Stimulated activated CD8-positive, alpha-beta memory T cell treated with anti-CD3 and anti-CD28 coated beads, Interleukin-7, amount 100 ng/mL, for 4 hours (primary cell): ENCODE data around the gene BRINP2.
"Not testable (repeated sequence)": the region's sequence is repeated elsewhere in the genome, so short reads cannot be mapped to it uniquely, and the experiment has no call there.

Experiments
- DNase-seq, 2 donors: peaks; one replicate each; pipeline ENCODE4 v3.0.0-alpha.2; 2020; ENCODE audit warnings: low read depth in 2 of 2

The BRINP2 gene

GRCh38 chr1:177311586-177311985, 140.8 kb downstream of the BRINP2 start:
- no peak for DNase-seq

GRCh38 chr1:177315261-177315660, 144.5 kb downstream of the BRINP2 start:
- DNase-seq: no peak

GRCh38 chr1:177315761-177316160, 145.0 kb downstream of the BRINP2 start:
- DNase-seq: no peak

DNA sequence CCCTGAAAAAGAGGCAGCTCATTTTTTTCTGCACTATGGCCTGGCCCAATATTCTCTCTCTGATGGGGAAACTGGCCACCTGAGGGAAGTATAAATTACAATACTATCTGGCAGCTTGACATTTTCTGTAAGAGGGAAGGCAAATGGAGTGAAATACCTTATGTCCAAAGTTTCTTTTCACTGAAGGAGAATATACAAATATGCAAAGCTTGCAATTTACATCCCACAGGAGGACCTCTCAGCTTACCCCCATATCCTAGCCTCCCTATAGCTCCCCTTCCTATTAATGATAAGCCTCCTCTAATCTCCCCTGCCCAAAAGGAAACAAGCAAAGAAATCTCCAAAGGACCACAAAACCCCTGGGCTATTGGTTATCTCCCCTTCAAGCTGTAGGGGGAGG, 150.7 kb downstream of the BRINP2 start:
- not testable (repeated sequence) for DNase-seq

GRCh38 chr1:177328251-177328650, 157.5 kb downstream of the BRINP2 start:
- no peak for DNase-seq

- DNase-seq: no peak
These were observed 159.1 kb downstream of the BRINP2 start for GRCh38 chr1:177329871-177330270.
